GM04503 (cell line): ENCODE data around the gene RMND1.
"Not testable (repeated sequence)": the region's sequence is repeated elsewhere in the genome, so short reads cannot be mapped to it uniquely, and the experiment has no call there.

ENCODE experiments used
- DNase-seq: peaks from one replicate; pipeline ENCODE4 v3.0.0-alpha.2; 2012; ENCODE audit warnings: low read depth

The RMND1 gene

GRCh38 chr6:151382631-151383030 lies 69.3 kb downstream of the RMND1 start:
- not testable (repeated sequence) for DNase-seq

- DNase-seq: no peak
These were observed 70.2 kb downstream of the RMND1 start for GRCh38 chr6:151381722-151382121.

GRCh38 chr6:151380848-151381205 lies 71.1 kb downstream of the RMND1 start:
- no peak for DNase-seq

GRCh38 chr6:151379933-151380847 lies 71.7 kb downstream of the RMND1 start:
- no peak for DNase-seq

GRCh38 chr6:151377095-151377494 lies 74.8 kb downstream of the RMND1 start:
- DNase-seq: no peak

GRCh38 chr6:151376440-151376839 lies 75.5 kb downstream of the RMND1 start:
- DNase-seq: no peak

- no peak for DNase-seq
These were observed 76.1 kb downstream of the RMND1 start for GRCh38 chr6:151375833-151376232.

GRCh38 chr6:151374036-151374683 lies 77.8 kb downstream of the RMND1 start:
- no peak for DNase-seq

GRCh38 chr6:151372164-151372563 lies 79.8 kb downstream of the RMND1 start:
- DNase-seq: no peak

- no peak for DNase-seq
These were observed 81.3 kb downstream of the RMND1 start for GRCh38 chr6:151370509-151371078.

- no peak for DNase-seq
These were observed 86.7 kb downstream of the RMND1 start for GRCh38 chr6:151365233-151365632.

- DNase-seq: no peak
These were observed 92.4 kb downstream of the RMND1 start for GRCh38 chr6:151359486-151359885.

GRCh38 chr6:151358475-151358874 lies 93.5 kb downstream of the RMND1 start:
- no peak for DNase-seq

GRCh38 chr6:151357758-151358436 lies 94.0 kb downstream of the RMND1 start:
- no peak for DNase-seq

GRCh38 chr6:151356983-151357382 lies 94.9 kb downstream of the RMND1 start:
- DNase-seq: not testable (repeated sequence)
